Central memory CD4-positive, alpha-beta T cell (primary cell): Measurements from ENCODE around the gene BLNK.
"Not testable (repeated sequence)": the region's sequence is repeated elsewhere in the genome, so short reads cannot be mapped to it uniquely, and the experiment has no call there.

Source experiments
- DNase-seq: peaks from one replicate; pipeline ENCODE4 v3.0.0; 2022

Gene BLNK

DNA sequence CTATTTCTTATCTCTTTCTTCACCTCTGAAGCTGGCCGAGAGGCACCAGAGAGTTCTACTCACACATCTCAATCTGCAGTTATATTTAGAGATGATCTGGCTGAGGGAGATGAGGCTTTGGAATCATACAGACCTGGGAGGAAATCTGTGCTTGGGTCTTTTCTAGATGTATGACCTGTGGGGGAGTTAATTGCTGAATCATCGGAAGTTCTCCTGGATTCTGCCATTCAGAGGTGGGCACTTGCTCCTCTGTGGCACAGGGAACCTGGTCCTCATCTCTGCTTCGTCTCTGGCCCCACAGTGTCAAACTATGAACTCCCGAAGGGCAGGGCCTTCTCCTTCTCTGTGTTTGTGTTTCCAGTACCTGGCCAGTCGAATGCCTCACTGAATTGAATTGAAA, 52.5 kb downstream of the BLNK start:
- DNase-seq: no peak

DNA sequence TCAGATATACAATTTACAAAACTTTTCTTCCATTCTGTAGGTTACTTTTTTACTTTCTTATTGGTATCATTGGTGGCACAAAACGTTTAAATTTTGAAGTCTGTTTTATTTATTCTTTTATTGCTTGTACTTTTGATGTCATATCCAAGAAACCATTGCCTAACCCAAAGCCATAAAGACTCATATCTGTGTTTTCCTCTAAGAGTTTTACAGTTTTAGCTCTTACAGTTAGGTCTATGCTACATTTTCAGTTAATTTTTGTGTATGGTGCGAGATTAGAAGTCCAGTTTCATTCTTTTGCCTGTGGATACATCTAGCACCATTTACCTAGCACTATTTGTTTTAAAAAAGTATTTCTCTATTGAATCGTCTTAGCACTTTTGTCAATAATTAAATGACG, 53.7 kb downstream of the BLNK start:
- no peak for DNase-seq

DNA sequence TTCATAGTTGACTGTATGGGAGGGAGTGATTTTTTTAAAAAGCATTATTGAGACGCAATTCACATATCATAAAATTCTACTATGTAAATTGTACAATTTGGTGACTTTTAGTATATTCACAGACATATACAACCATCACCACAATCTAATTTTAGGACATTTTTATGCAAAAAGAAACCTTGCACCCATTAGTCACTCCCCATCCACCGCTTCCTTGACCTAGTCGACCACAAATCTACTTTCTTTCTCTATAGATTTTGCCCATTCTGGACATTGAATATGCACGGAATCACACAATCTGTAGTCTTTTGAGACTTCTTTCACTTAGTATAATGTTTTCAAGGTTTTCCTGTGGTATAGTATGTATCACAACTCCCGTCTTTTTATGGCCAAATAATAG, 54.6 kb downstream of the BLNK start:
- no peak for DNase-seq

DNA sequence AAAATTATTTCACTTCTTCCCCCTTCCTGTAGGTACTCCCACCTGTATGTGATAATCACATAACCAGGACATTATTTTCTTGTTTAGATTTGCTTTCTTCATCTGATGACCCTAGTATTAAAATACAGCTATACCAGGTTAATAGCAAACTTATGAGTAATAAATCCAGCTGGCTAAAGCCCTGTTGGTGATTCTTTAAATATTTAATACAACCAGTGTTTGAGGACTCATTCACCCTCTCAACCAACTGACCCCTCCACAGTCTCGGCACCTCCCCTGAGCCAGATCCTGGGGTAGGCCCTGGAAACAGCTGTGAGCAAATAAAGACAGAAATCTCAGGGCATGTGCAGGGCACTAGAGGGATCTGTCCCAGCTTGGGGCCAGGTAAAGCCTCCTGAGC, 58.5 kb downstream of the BLNK start:
- no peak for DNase-seq

DNA sequence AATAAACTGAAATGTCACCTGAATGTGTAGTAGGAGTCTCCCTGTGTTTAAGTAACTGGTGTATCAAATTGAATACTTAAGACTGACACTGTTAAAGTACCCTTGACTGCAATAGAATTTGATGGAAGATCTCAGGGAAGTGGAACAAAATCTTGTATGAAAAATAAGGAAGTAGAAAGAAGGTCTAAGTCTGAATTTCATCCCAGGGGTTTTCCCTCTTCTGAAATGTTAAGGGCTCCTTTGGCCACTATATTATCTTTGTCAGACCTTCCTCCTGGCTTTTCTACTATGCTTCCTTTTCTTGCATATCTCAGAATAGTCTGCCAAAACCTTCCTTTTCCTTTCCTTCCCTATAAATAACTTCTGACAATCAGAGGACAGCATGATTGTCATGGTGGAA, 59.6 kb downstream of the BLNK start:
- no peak for DNase-seq

DNA sequence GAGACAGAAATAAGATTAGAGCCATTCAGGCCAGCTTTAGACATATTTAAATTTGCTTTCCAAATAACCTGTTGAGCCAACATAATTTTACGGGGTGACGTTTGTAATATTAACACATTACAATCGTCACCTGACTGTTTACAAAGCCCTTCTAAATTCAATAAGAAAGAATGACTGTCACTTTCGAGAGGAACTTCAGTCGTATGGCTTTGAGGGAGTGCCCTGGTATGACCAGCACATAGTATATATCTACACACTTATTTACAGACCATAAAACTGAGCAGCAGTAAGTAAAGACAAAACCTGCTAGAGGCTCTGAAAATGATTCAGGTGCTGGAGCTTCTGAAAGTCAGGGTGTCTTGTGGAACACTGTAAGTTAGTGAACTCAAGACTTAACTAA, 62.4 kb downstream of the BLNK start:
- no peak for DNase-seq

DNA sequence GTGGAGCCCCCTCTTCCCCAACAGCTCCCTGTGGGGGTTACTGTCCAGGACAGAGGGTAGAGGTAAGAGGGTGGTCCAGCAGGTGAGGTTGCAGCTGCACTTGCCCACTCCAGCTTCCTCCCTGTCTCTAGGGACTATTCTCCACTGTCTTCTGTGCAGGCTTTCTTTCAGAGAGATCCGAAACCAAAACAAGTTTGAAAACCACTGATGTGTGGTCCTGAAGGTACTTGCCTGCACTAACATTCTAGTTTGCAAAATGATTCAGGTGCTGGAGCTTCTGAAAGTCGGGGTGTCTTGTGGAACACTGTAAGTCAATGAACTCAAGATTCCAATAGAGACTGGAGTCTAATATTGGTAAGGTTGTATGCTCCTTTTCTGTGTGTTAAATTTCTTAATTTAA, 63.1 kb downstream of the BLNK start:
- DNase-seq: no peak

DNA sequence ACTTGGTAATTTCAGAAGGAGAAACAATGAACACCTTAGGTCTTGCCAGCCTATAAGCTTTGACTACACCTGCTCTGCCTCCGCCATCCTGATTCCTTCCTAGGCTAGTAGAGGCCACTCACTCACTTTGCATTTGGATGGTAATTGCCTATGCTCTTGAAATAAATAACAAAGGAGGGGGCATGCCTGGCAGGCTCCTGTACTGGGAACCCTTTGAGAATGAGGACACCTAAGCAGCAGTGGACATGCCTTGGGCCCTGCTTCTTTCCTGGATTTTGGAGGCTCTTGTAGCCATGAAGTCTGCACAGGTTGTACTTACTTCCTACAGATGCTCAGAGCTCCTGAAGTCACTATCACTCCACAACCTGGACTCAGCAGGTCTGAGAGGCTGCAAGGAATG, 65.8 kb downstream of the BLNK start:
- DNase-seq: no peak

DNA sequence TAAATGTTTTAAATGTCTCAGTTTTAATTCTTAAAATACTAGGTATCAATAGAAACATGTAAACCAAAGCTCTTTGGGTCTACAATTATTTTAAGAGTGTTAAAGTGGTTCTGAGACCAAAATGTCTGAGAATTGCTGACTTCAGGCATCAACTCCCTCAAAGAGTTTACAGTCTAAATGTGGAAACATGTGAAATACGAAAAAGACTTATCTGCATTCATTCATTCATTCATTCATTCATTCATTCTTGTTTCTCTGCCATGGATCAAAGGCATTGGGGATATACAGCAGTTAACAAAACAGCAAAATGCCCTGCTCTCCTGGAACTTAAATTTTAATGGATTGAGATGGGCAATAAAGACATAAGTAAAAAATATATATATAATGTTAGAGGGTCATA, 69.8 kb downstream of the BLNK start:
- DNase-seq: no peak

DNA sequence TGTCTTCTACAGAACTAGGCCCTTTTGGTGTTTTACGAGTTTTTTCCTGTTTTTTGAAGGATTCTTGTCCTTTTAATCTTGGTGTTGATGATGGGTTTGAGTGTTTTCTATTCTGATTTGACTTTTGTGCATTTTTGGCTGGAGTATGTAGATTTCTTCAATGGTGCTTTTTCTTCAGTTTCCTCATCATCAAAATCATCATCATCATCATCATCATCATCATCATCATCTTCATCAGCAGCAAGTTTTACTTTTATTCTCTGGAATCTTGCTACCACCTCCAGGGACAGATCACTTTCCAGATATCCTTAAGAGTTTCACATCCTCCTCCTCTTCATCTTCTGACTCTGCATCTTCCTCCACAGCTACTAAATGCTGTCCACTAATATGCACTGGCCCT, 81.9 kb downstream of the BLNK start:
- not testable (repeated sequence) for DNase-seq

DNA sequence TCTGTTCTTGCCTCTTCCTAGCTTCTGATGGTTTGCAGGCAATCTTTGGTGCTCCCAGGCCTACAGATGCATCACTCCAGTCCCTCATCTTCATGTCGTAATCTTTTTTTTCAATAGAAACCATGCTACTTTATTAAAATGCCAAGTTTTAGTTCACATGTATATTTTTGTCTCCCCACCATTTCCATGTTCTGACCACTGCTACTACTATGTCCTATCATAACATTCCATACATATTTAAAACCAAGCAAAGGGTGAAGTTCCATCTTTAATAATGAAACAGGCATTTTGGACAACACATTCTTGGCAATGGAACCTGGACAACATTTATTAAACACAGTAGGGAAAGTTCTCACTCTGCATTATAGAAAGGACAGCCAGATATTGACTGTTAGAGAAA, 82.5 kb downstream of the BLNK start:
- no peak for DNase-seq

DNA sequence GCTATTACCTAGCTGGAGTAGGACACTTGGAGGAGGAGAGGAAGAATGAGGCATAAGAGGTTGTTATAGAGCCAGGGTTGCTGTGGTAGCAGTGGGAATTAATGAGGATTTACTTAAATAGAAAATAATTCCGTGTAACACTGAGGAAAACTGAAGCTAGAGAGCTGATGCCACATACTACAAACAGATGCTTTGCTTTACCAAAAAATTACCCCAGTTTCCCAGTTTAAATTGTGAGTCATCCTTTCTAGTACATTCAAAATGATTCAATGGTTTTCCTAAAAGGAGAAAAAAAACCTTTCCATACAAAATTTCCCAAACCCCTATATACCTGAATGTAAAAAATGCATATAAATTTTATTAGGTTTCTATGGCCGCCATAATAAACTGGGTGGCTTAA, 82.9 kb downstream of the BLNK start:
- no peak for DNase-seq

DNA sequence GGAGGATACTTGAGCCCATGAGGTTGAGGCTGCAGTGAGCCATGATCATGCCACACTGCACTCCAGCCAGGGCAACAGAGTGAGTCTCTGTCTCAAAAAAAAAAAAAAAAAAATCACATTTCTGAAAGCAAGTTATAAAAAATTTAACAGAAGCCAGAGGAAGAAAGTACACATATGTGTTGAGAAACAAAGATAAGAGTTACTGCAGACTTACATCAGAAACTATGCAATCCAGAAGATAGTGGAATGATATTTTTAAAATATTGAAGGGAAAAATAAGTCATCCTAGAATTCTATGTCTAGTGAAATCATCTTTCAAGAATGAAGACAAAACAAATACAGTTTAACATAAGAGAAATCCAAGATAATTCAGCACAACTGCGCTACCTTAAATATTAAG, 94.4 kb downstream of the BLNK start:
- DNase-seq: no peak

DNA sequence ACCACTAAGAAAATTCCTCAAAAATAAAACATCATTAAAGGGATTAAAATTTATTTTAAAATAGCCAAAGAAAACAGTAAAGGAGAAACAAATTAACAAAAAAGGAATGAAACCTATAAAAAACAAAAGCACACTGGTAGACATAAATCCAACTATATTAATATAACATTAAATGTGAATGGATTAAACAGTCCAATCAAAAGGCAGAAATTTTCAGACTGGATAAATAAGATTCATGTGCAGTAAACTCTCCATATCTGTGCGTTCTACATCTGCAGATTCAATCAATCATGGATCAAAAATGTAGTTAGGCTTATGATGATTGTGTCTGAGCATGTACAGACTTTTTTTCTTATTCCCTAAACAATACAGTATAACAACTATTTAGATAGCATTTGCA, 98.7 kb downstream of the BLNK start:
- DNase-seq: no peak

DNA sequence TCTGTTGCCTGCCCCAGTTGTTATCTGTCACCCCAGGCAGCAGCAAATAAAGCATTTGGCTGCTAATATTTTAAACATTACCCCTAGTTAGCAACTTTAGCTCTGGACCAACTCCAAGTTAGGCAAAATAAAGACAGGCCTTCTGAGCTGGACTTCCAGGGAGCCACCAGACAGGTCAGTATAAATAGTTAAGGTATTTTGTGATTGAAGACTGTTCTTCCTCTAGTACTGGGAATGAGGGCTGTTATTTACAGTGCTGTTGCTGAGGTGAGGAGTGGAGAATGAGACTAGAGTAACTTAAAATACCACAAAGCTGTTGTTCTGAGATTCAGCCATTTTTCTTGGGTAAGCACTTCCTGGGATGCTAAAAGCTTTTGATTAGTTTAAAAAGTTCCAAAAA, 101.1 kb downstream of the BLNK start:
- no peak for DNase-seq

DNA sequence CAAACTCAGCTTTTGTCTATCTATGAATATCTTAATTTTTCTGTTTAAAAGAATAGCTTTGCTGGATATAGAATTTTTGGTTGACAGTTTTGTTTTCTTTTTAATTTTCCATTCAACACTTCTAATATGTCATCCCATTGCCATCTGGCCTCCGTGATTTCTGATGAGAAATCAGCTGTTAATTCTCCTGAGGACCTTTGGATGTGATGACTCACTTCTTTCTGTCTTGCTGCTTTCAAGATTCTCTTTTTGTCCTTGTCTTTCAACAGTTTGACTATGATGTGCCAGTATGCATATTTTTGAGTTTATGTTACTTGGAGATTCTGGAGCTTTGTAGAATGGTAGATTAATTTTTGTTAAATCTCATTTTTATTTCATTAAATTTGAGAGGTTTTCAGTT, 102.8 kb downstream of the BLNK start:
- no peak for DNase-seq

DNA sequence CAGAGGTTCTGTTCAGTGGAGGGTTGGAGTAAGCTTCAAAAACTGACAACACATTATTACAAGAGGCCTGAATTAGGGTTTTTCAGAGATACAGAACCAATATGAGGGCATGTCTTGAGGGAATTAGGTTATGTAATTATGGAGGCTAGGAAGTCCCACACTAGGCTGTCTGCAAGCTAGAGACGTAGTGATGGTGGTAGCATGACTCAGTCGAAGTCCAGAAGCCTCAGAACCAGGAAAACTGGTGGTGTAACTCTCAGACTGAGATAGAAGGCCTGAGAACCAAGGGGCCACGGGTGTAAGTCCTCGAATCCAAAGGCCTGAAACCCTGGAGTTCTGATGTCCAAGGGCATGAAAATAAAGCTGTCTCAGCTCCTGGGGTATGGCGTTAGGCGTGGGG, 105.6 kb downstream of the BLNK start:
- DNase-seq: no peak

DNA sequence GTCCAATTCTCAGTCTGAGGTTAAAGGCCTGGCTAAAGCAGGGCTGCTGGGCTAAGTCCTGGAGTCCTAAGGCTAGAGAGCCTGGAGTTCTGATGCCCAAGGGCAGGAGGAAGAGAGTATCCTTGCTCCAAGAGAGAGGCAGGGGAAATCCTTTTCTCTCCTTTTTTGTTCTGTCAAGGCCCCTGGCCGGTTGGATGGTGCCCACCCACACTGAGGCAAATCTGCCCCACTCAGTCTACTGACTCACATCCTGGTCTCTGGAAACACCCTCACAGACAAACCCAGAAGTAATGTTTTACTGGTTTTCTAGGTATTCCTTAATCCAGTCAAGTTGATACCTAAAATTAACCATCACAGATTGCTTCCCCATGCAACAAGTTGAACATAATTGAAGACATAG, 118.3 kb downstream of the BLNK start:
- no peak for DNase-seq

DNA sequence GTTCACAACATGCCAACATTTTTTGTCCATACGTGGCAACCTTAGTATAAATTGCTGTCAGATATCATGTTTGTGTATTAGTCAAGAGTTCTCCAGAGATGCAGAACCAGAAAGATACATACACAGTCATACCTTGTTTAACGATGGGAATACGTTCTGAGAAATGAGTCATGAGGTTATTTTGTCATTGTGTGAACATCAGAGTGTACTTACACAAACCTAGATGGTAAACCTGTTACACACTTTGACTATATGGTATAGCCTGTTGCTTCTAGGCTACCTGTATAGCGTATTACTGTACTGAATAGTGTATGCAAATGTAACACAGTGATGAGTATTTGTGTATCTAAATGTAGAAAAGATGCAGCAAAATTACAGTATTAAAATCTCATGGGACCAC, 118.9 kb downstream of the BLNK start:
- DNase-seq: no peak
